WTC11 (cell line): ENCODE results near the gene TNS2. TPM values are rescaled to one million over a fixed set of nuclear protein-coding genes. Genes with fewer than 3 reads are reported as not detected.

Experiments used
- ATAC-seq: fragments of 200-7000 bp; cut with Tn5 transposase; 2 replicates; pipeline ENCODE4 v1.10.0; 2021; ENCODE audit warnings: mild to moderate bottlenecking, moderate library complexity
- CTCF ChIA-PET: fragments of 300-600 bp; sonication (Branson Sonifier 250); formaldehyde crosslinking; loops from one replicate; lab custom pipeline; 2021; ENCODE audit warnings: antibody characterized with exemption; lab: Charles Lee
- POLR2A ChIA-PET: fragments of 350-600 bp; sonication (Branson Sonifier 250); formaldehyde crosslinking; loops from one replicate; lab custom pipeline; 2021; ENCODE audit warnings: antibody characterized with exemption; lab: Charles Lee
- DNase-seq: peaks from one replicate; pipeline ENCODE4 v3.0.0; 2021; ENCODE audit warnings: low spot score
- H3K27ac Mint-ChIP-seq: 2 replicates; pipeline ENCODE4 v1.8.0; 2021; ENCODE audit warnings: mixed read lengths
- H3K27me3 Mint-ChIP-seq: 2 replicates; pipeline ENCODE4 v1.8.0; 2021; ENCODE audit warnings: low read depth, mild to moderate bottlenecking, moderate library complexity, mixed read lengths
- H3K36me3 Mint-ChIP-seq: 2 replicates; pipeline ENCODE4 v1.8.0; 2021; ENCODE audit warnings: mixed read lengths
- H3K4me1 Mint-ChIP-seq: 2 replicates; pipeline ENCODE4 v1.8.0; 2022; ENCODE audit warnings: mixed read lengths
- H3K4me3 Mint-ChIP-seq: 2 replicates; pipeline ENCODE4 v1.8.0; 2021; ENCODE audit warnings: mild to moderate bottlenecking, moderate library complexity, mixed read lengths
- H3K9me3 Mint-ChIP-seq: 2 replicates; pipeline ENCODE4 v1.8.0; 2021; ENCODE audit warnings: mixed read lengths
- ATF1 ChIP-seq: sonication (generic); formaldehyde crosslinking; IDR thresholded peaks from 2 replicates; pipeline ENCODE4 v1.8.1; 2023; ENCODE audit warnings: mild to moderate bottlenecking, moderate library complexity, missing genetic modification reagents
- CDX4 ChIP-seq: fragments of 250-450 bp; sonication (Bioruptor Pico); IDR thresholded peaks from 2 replicates; pipeline ENCODE4 v1.9.0; 2021; ENCODE audit warnings: moderate library complexity, mild to moderate bottlenecking, inconsistent platforms, borderline replicate concordance
- ELF4 ChIP-seq: sonication (generic); formaldehyde crosslinking; IDR thresholded peaks from 2 replicates; pipeline ENCODE4 v1.8.1; 2022; ENCODE audit warnings: low read depth, mild to moderate bottlenecking, moderate library complexity, missing genetic modification reagents
- EMX1 ChIP-seq: fragments of 250-450 bp; sonication (Bioruptor Pico); IDR thresholded peaks from 2 replicates; pipeline ENCODE4 v1.8.0; 2021; ENCODE audit warnings: mild to moderate bottlenecking
- FOXP1 ChIP-seq: sonication (generic); formaldehyde crosslinking; IDR thresholded peaks from 2 replicates; pipeline ENCODE4 v1.8.0; 2022; ENCODE audit warnings: missing genetic modification reagents, mild to moderate bottlenecking, moderate library complexity, borderline replicate concordance
- GABPB1 ChIP-seq: sonication (generic); formaldehyde crosslinking; IDR thresholded peaks from 2 replicates; pipeline ENCODE4 v1.8.1; 2023; ENCODE audit warnings: mild to moderate bottlenecking, missing genetic modification reagents
- GRHL2 ChIP-seq: fragments of 250-450 bp; sonication (Bioruptor Pico); IDR thresholded peaks from 2 replicates; pipeline ENCODE4 v1.8.0; 2022; ENCODE audit warnings: mild to moderate bottlenecking, moderate library complexity; ENCODE audit not compliant: insufficient replicate concordance, severe bottlenecking
- KAT7 ChIP-seq: sonication (generic); formaldehyde crosslinking; IDR thresholded peaks from 2 replicates; pipeline ENCODE4 v1.8.1; 2023; ENCODE audit warnings: missing genetic modification reagents, mild to moderate bottlenecking, borderline replicate concordance
- NR3C1 ChIP-seq: sonication (generic); formaldehyde crosslinking; conservative IDR thresholded peaks from 2 replicates; pipeline ENCODE4 v1.8.1; 2023; ENCODE audit warnings: low read depth, mild to moderate bottlenecking, missing genetic modification reagents
- OVOL2 ChIP-seq: fragments of 250-450 bp; sonication (Bioruptor Pico); IDR thresholded peaks from 2 replicates; pipeline ENCODE4 v1.9.0; 2021; ENCODE audit warnings: mild to moderate bottlenecking, borderline replicate concordance
- SMAD3 ChIP-seq: sonication (generic); formaldehyde crosslinking; IDR thresholded peaks from 2 replicates; pipeline ENCODE4 v1.8.0; 2022; ENCODE audit warnings: missing genetic modification reagents, mild to moderate bottlenecking, borderline replicate concordance
- TCF7 ChIP-seq: sonication (generic); formaldehyde crosslinking; IDR thresholded peaks from 2 replicates; pipeline ENCODE4 v1.8.0; 2022; ENCODE audit warnings: mild to moderate bottlenecking, low read depth, missing genetic modification reagents, moderate library complexity
- USF2 ChIP-seq: sonication (generic); formaldehyde crosslinking; IDR thresholded peaks from 2 replicates; pipeline ENCODE4 v1.8.1; 2023; ENCODE audit warnings: mild to moderate bottlenecking, missing genetic modification reagents, moderate library complexity
- ZBTB43 ChIP-seq: sonication (generic); formaldehyde crosslinking; IDR thresholded peaks from 2 replicates; pipeline ENCODE4 v1.8.1; 2023; ENCODE audit warnings: mild to moderate bottlenecking, missing genetic modification reagents
- ZNF232 ChIP-seq: sonication (generic); formaldehyde crosslinking; IDR thresholded peaks from 2 replicates; pipeline ENCODE4 v1.8.0; 2022; ENCODE audit warnings: mild to moderate bottlenecking, missing genetic modification reagents
- ZNF317 ChIP-seq: sonication (generic); formaldehyde crosslinking; IDR thresholded peaks from 2 replicates; pipeline ENCODE4 v1.8.1; 2023; ENCODE audit warnings: low read depth, mild to moderate bottlenecking, moderate library complexity, missing genetic modification reagents, borderline replicate concordance
- total RNA-seq: library from RNA; stranded (reverse); gene quantifications from 3 replicates; pipeline ENCODE4 v1.2.3, GENCODE V29; 2021
- TF ChIP-seq, protein P1 (sequence below): sonication (generic); formaldehyde crosslinking; IDR thresholded peaks from 2 replicates; pipeline ENCODE4 v1.8.1; 2022; ENCODE audit warnings: low read depth, missing genetic modification reagents, borderline replicate concordance
- TF ChIP-seq, protein P2 (sequence below): fragments of 250-450 bp; sonication (Bioruptor Pico); IDR thresholded peaks from 2 replicates; pipeline ENCODE4 v1.9.0; 2021; ENCODE audit warnings: mild to moderate bottlenecking
- TF ChIP-seq, protein P3 (sequence below): sonication (generic); formaldehyde crosslinking; IDR thresholded peaks from 2 replicates; pipeline ENCODE4 v1.8.1; 2022; ENCODE audit warnings: missing genetic modification reagents, borderline replicate concordance
- TF ChIP-seq, protein P4 (sequence below): sonication (generic); formaldehyde crosslinking; IDR thresholded peaks from 2 replicates; pipeline ENCODE4 v1.8.0; 2023; ENCODE audit warnings: missing genetic modification reagents
- TF ChIP-seq, protein P5 (sequence below): sonication (generic); formaldehyde crosslinking; IDR thresholded peaks from 2 replicates; pipeline ENCODE4 v1.8.0; 2022; ENCODE audit warnings: mild to moderate bottlenecking, missing genetic modification reagents

Gene TNS2
- total RNA-seq, 1 experiment from 2014 or later = 7.7 TPM

DNA sequence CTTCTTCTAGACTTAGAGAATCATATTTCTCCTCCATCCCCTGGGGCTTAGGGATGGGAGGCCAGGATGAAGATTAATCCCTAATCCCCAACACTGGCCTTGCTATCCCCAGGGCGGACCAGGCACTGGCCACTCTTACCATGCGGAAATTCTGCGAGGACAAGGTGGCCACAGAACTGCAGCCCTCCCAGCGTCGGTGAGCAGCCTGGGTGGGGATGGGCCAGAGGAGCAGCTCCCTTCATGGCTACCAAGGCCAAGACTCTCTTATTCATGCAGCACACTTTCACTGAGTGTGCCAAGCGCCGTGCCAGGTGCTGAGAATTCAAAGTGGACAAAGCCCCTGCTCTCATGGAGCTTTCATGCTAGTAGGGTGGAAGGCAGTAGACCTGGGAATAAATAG lies 7.0 kb downstream of the TNS2 start:
- H3K9me3 Mint-ChIP-seq = no peaks in the 10 kb centered on the region
- POLR2A ChIA-PET = interaction anchor here (0.7 kb wide), 1 partner anchor 9 kb away, joined by 3 read pairs; no protein-coding TSS in a partner anchor
- no peak for TF ChIP-seq NR3C1
- TF ChIP-seq, protein P1, sequence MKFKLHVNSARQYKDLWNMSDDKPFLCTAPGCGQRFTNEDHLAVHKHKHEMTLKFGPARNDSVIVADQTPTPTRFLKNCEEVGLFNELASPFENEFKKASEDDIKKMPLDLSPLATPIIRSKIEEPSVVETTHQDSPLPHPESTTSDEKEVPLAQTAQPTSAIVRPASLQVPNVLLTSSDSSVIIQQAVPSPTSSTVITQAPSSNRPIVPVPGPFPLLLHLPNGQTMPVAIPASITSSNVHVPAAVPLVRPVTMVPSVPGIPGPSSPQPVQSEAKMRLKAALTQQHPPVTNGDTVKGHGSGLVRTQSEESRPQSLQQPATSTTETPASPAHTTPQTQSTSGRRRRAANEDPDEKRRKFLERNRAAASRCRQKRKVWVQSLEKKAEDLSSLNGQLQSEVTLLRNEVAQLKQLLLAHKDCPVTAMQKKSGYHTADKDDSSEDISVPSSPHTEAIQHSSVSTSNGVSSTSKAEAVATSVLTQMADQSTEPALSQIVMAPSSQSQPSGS (CRISPR knock-in tag) = no peak
- no peak for TF ChIP-seq ELF4 (CRISPR knock-in tag)
- no peak for TF ChIP-seq ZBTB43
- no peak for TF ChIP-seq OVOL2 (CRISPR knock-in tag)
- TF ChIP-seq KAT7 (CRISPR knock-in tag) = no peak
- TF ChIP-seq, protein P2, sequence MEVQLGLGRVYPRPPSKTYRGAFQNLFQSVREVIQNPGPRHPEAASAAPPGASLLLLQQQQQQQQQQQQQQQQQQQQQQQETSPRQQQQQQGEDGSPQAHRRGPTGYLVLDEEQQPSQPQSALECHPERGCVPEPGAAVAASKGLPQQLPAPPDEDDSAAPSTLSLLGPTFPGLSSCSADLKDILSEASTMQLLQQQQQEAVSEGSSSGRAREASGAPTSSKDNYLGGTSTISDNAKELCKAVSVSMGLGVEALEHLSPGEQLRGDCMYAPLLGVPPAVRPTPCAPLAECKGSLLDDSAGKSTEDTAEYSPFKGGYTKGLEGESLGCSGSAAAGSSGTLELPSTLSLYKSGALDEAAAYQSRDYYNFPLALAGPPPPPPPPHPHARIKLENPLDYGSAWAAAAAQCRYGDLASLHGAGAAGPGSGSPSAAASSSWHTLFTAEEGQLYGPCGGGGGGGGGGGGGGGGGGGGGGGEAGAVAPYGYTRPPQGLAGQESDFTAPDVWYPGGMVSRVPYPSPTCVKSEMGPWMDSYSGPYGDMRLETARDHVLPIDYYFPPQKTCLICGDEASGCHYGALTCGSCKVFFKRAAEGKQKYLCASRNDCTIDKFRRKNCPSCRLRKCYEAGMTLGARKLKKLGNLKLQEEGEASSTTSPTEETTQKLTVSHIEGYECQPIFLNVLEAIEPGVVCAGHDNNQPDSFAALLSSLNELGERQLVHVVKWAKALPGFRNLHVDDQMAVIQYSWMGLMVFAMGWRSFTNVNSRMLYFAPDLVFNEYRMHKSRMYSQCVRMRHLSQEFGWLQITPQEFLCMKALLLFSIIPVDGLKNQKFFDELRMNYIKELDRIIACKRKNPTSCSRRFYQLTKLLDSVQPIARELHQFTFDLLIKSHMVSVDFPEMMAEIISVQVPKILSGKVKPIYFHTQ (CRISPR knock-in tag) = no peak
- TF ChIP-seq, protein P3, sequence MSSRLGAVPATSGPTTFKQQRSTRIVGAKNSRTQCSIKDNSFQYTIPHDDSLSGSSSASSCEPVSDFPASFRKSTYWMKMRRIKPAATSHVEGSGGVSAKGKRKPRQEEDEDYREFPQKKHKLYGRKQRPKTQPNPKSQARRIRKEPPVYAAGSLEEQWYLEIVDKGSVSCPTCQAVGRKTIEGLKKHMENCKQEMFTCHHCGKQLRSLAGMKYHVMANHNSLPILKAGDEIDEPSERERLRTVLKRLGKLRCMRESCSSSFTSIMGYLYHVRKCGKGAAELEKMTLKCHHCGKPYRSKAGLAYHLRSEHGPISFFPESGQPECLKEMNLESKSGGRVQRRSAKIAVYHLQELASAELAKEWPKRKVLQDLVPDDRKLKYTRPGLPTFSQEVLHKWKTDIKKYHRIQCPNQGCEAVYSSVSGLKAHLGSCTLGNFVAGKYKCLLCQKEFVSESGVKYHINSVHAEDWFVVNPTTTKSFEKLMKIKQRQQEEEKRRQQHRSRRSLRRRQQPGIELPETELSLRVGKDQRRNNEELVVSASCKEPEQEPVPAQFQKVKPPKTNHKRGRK (CRISPR knock-in tag) = no peak
- TF ChIP-seq, protein P4, sequence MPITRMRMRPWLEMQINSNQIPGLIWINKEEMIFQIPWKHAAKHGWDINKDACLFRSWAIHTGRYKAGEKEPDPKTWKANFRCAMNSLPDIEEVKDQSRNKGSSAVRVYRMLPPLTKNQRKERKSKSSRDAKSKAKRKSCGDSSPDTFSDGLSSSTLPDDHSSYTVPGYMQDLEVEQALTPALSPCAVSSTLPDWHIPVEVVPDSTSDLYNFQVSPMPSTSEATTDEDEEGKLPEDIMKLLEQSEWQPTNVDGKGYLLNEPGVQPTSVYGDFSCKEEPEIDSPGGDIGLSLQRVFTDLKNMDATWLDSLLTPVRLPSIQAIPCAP = no peak
- no peak for TF ChIP-seq ZNF317 (CRISPR knock-in tag)
- TF ChIP-seq GRHL2 = no peak
- TF ChIP-seq USF2 (CRISPR knock-in tag) = no peak
- no peak for TF ChIP-seq GABPB1 (CRISPR knock-in tag)
- peaks cover 15% of the 10 kb centered on the region for H3K4me1 Mint-ChIP-seq
- peaks cover 60% of the 10 kb centered on the region for H3K27me3 Mint-ChIP-seq
- CTCF ChIA-PET = interaction anchor here (1.9 to 11.2 kb wide), 3 partner anchors 8 to 40 kb away, joined by 8 to 474 read pairs (median 151); partner anchors contain the start of genes IGFBP6 and SOAT2
- no peak for ATAC-seq
- no peak overlapping the region for H3K4me3 Mint-ChIP-seq
- 0 out of 2 replicates have a peak, but pooled peaks cover 4% of the 10 kb centered on the region for H3K36me3 Mint-ChIP-seq
- no peak overlapping the region for H3K27ac Mint-ChIP-seq
- DNase-seq = no peak

GRCh38 chr12:53057816-53058500 lies 8.1 kb downstream of the TNS2 start:
- ChIA-PET CTCF (interaction anchor here (5.6 to 11.2 kb wide), 3 partner anchors 7 to 39 kb away, joined by 70 to 474 read pairs (median 151); partner anchors contain the start of genes IGFBP6, SOAT2 and TNS2), POLR2A (interaction anchor here (0.7 kb wide), 1 partner anchor 50 kb away, joined by 3 read pairs; no protein-coding TSS in a partner anchor)
- H3K27ac Mint-ChIP-seq = no peak overlapping the region
- no peak overlapping the region for H3K4me3 Mint-ChIP-seq
- no peaks in the 10 kb centered on the region for H3K36me3 Mint-ChIP-seq
- TF ChIP-seq TCF7 (CRISPR knock-in tag) (no peak), EMX1 (CRISPR knock-in tag) (no peak), NR3C1 (no peak), ZNF232 (CRISPR knock-in tag) (no peak), SMAD3 (CRISPR knock-in tag) (no peak), ATF1 (CRISPR knock-in tag) (no peak), CDX4 (CRISPR knock-in tag) (no peak), FOXP1 (CRISPR knock-in tag) (no peak)
- TF ChIP-seq, protein P3 (CRISPR knock-in tag) = no peak
- TF ChIP-seq, protein P5, sequence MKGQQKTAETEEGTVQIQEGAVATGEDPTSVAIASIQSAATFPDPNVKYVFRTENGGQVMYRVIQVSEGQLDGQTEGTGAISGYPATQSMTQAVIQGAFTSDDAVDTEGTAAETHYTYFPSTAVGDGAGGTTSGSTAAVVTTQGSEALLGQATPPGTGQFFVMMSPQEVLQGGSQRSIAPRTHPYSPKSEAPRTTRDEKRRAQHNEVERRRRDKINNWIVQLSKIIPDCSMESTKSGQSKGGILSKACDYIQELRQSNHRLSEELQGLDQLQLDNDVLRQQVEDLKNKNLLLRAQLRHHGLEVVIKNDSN (CRISPR knock-in tag) = no peak
- ATAC-seq (no peak), DNase-seq (no peak)
- peaks cover 11% of the 10 kb centered on the region for H3K4me1 Mint-ChIP-seq
- no peaks in the 10 kb centered on the region for H3K9me3 Mint-ChIP-seq
- H3K27me3 Mint-ChIP-seq = peaks cover 68% of the 10 kb centered on the region
